D721Med (cell line): ENCODE data around the gene WBP1L.

ENCODE experiments used
- DNase-seq: peaks from one replicate; pipeline ENCODE4 v3.0.0; 2011; ENCODE audit warnings: low spot score; ENCODE audit not compliant: insufficient read length
- FAIRE-seq: peaks from 2 replicates; lab custom pipeline; 2011; peaks lifted over from hg19 to GRCh38; lab: Jason Lieb, UNC
- TF ChIP-seq, protein P1 (sequence below): IDR thresholded peaks from 2 replicates; pipeline ENCODE4 v1.5.1; 2012; ENCODE audit warnings: mild to moderate bottlenecking, control low read depth; ENCODE audit not compliant: insufficient read depth; ENCODE audit errors: missing control alignments

WBP1L gene

DNA sequence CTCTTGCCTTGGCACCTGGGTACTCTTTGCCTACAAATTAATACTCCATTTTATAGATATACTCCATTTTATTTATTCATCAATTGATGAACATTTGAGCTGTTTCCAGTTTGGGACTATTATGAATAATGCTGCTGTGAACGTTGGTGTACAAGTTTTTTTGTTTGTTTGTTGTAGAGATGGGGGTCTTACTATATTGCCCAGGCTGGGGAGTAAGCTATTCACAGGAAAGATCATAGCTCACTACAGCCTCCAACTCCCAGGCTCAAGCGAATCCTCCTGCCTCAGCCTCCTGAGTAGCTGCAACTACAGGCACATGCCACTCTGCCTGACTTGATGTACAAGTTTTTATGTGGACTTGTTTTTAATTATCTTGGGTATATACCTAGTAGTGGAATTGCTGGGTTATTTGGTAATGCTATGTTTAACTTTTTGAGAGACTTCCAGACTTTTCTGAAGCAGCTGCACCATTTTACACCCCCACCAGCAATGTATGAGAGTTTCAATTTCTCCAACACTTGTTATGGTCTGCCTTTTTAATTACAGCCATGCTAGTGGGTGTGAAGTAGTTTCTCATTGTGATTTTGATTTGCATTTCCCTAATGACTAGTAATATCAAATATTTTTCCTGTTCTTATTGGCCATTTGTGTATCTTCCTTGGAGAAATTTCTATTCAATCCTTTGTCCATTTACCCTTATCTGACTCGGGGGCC lies 15.9 kb downstream of the WBP1L start:
- TF ChIP-seq, protein P1, sequence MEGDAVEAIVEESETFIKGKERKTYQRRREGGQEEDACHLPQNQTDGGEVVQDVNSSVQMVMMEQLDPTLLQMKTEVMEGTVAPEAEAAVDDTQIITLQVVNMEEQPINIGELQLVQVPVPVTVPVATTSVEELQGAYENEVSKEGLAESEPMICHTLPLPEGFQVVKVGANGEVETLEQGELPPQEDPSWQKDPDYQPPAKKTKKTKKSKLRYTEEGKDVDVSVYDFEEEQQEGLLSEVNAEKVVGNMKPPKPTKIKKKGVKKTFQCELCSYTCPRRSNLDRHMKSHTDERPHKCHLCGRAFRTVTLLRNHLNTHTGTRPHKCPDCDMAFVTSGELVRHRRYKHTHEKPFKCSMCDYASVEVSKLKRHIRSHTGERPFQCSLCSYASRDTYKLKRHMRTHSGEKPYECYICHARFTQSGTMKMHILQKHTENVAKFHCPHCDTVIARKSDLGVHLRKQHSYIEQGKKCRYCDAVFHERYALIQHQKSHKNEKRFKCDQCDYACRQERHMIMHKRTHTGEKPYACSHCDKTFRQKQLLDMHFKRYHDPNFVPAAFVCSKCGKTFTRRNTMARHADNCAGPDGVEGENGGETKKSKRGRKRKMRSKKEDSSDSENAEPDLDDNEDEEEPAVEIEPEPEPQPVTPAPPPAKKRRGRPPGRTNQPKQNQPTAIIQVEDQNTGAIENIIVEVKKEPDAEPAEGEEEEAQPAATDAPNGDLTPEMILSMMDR = no peak
- FAIRE-seq = no peak
- DNase-seq = no peak

DNA sequence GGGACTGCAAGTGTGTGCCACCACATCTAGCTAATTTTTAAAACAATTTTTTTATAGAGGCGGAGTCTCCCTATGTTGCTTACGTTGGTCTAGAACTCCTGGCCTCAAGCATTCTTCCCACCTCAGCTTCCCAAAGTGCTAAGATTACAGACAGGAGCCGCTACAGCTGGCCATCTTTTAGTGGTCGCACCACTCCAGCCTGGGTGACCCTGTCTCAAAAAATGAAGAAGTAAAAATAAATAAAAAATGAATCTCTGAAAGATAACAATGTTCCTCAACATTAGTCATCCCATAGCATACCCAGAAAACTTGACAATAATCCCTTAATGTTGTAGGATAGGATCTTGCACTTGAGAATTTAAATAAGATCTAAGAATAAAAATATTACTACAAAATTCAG lies 18.2 kb downstream of the WBP1L start:
- TF ChIP-seq, protein P1 = no peak
- DNase-seq (no peak), FAIRE-seq (no peak)

DNA sequence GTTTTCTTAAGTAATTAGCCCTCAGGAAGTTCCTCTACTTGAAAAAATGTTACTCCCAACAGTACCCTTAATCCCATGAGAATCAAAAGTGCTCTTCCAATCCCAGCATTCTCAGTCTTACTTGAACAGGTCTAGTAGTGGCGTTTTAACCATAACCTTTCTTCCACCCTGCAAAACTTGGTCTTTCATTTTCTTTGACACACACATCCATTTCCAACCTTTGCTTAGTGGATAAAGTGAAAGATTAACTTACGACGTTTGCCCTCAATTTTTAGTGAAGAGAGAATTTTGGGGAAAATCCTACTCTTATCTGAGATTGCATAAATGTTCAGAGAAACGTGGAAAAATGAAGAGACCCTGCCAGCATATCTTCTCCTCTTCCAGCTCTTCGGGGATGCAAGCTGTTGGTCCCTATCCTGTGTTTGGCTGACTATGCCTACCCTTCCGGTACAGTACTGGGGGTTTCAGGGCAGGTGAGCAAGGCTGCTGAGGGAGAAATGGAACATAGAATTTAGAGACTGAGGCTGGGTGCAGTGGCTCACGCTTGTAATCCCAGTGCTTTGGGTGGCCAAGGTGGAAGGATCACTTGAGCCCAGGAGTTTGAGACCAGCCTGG lies 18.8 kb downstream of the WBP1L start:
- FAIRE-seq (no peak), DNase-seq (no peak)
- TF ChIP-seq, protein P1 = no peak

GRCh38 chr10:102763037-102763607 lies 19.4 kb downstream of the WBP1L start:
- TF ChIP-seq, protein P1 = no peak
- FAIRE-seq = no peak
- DNase-seq = no peak

DNA sequence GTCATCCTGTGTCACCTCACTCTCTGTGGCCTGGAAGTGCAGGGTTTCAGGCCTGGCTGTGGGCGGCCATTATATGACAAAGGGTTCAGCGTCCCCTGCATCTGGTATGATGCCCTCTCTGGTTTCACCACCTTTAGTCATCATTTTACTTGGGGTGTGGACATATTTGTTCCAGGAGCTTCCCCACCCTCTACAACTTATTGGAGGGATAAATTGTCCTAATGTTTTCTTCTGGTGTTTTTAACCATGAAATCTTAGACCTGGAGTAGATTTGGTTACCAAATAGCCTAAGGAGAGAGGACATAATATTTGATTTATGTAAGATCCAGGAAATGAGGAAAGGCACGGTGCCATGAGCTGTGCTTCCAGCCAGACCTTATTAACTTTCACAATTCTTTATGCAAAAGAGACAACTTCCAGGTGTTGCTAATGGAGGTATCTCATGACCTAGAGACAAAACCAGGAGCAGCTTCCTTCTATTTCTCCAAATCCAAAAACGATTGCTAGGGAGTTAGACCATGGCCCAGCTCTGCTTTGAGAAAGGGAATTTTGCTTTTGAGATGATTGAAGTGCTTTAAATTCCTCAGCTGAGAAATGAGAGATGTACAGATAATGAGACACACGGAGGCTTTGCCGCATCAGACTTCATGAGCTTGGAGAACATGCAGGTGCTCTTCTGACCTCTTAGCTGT lies 20.9 kb downstream of the WBP1L start:
- FAIRE-seq = no peak
- TF ChIP-seq, protein P1 = no peak
- no peak for DNase-seq

- TF ChIP-seq, protein P1 = no peak
- no peak for DNase-seq
- no peak for FAIRE-seq
These were observed 21.6 kb downstream of the WBP1L start for GRCh38 chr10:102765336-102765735.
